ENCODE data around the gene CPAMD8.

Gene CPAMD8

DNA sequence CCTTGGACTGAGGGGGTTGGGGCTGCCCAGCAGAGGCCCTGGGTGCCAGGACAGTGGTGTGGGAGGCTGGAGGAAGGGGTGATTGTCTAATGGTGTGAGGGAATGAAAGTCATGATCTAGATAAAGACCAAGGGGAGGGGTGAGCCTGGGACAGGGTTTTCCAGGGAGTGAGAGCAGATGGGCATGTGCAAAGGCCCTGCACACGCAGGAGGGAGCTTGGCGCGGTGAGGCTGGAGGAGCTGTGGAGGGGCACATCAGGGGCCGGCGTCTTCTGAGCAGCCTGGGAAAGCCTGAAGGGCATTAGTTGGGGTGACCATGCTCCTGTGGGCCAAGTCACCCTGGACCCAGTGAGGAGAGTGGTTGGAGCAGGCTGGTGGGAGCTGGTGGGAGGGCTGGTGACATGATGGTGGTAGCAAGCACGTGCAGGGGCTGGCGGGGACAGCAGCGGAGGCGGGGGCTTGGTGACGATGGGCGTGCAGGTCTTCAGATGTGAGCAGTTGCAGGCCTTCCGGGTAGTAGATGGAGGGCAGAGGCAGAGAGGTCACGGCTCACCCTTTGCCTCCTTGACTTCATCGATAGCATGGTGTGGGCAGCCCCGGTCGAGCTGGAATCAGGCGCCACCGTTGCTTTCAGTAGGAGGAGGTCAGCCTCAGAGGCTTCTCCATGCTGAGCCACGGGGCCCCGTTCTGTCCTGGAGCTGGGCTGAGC is 158.0 kb downstream of the CPAMD8 start:
- no peak for DNase-seq

DNA sequence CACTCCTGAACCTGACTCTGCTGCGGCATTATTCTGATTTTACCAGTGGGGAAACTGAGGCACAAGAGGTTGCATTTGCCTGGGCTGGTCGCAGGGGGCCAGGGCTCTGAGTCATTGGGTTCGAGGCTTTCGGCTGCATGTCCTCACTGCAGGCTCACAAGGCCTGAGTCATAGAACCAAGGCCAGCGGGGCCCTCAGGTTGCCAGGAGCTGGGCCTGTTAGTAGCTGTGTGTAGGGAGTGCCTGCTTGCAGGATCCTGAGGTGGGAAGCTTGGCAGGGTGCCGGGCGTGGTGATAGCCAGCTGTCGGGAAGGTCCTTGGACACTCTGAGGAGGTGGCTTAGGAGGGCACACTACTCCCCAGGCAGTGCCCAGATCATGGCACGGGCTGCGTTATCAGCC is 159.4 kb downstream of the CPAMD8 start:
- no peak for DNase-seq

DNA sequence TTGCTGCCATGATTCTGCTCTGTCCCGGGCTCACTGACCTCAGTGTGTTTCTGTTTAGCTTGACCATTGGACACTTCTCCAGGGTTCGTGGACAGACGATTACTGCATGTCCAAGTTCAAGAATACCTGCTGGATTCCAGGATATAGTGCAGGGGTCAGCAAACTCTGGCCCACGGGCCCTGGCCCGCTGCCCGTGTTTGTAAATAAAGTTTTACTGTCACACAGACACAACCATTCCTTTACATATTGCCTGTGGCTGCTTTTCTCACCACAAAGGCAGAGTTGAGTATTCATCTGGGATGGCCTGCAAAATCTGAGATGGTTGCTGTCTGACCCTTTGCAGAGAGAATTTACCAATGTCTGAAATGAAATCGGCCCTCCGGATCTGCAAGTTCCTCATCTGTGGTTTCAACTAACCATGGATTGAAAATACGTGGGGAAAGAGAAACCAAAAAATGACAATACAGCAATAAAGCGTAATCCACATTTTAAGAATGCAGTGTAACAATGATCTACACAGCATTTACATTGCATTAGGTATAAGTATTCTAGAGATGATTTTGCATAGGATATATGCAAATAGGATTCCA is 163.7 kb downstream of the CPAMD8 start:
- DNase-seq, result no peak

DNA sequence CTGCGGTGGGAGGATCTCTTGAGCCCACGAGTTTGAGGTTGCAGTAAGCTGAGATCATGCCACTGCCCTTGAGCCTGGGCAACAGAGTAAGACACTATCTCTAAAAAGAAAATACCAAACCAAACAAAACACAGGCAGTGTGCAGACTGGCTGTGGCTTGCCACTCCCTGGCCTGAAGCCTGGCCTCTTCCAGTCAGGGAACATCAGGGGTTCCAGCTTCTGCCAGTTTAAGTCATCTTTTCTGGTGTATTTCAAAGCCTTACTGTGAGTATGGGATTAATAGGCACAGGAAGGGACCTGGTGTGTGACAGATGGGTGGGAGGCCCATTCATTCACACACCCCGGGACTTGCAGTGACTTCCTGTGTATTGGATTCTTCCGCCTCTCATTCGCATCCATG is 164.8 kb downstream of the CPAMD8 start:
- no peak for DNase-seq

DNA sequence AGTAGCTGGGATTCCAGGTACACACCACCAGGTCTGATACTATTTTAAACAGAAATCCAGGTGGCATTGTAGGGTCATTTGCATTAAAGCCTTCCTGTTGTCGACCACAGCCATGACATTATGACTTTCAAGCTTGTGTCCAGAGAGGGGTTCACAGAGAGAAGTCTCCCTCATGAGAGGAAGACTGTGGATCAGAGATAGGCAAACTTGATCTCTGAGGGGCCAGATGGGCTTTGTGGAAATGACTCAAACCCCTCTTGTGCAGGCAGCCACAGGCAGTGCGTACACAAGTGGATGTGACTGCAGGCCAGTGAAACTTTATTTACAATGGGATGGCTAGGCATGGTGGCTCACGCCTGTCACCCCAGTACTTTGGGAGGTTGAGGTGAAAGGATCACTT is 165.6 kb downstream of the CPAMD8 start:
- DNase-seq, result no peak

DNA sequence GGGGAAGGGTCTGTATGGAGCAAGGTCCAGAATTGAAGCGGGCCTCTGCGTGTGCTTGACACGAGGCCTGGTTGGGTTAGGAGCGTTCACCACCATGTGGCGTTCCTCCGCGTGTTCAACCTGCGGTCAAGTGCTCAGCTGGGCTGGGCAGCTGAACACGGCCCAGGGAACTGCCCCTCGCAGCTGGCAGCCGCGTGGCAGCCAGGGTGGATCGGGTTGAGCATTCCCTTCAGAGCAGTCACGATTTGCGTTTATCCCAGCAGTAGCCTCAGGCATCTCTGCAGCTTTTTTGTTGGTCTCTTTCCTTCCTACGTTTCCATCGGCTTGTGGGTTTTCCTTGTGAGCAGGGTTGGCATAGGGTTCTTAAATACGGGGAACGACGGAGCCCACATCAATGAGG is 166.5 kb downstream of the CPAMD8 start:
- no peak for DNase-seq

DNA sequence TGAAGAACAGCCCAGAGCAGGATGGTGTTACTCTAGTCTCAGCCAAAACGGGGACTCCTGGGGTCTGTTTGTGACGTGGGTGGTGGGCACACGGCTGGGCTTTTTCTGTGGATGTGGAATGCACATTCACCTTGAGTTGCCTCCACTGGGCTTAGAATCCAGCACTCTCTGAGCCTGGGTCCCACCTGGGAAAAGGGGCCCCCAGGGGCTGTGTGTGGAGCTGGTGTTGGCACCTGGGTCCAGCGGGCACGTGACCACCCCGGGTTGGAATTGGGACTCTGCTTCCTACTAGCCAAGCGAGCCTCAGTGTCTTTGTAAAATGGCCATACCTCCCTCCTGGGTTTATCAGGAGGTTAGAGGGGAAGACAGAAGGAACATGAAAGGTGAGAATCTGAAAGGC is 167.0 kb downstream of the CPAMD8 start:
- DNase-seq, result no peak

DNA sequence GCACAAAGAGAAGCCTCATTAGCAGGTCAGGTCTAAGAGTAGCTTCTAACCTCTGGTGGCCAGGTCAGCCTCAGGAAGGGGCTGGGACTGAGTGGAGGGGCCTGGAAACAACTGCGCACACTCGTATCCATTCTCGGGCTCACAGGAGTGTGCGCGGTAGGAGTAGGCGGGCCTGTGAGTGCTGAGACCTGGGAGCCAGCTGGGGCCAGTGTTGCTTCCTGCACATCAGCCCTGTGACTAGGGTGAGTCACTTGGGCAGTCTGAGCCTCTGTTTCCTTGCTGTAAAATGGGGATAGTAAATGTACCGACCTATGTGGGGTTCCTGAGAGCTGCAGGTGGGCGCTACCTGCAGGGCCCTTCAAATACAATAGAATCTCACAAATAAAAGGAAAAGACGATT is 170.5 kb downstream of the CPAMD8 start:
- no peak for DNase-seq

DNA sequence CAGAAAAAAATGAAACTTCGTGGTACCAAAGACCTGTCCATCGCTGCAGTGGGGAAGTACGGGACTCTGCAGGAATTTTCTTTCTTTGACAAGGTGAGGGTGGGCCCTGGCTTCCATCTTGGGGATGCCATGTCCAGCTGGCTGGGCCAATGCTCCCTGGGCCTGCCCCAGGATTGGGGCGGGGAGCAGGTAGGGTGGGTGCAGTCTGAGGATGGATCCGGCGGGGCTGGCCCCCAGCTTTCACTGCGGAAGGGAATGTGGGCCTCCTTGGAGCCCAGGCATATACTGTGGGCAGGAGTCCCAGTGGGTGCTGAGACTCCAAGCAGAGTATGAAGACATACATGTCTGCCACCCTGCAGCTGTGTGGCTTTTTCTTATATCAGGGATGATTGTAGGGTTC is 173.5 kb downstream of the CPAMD8 start:
- DNase-seq, result no peak

DNA sequence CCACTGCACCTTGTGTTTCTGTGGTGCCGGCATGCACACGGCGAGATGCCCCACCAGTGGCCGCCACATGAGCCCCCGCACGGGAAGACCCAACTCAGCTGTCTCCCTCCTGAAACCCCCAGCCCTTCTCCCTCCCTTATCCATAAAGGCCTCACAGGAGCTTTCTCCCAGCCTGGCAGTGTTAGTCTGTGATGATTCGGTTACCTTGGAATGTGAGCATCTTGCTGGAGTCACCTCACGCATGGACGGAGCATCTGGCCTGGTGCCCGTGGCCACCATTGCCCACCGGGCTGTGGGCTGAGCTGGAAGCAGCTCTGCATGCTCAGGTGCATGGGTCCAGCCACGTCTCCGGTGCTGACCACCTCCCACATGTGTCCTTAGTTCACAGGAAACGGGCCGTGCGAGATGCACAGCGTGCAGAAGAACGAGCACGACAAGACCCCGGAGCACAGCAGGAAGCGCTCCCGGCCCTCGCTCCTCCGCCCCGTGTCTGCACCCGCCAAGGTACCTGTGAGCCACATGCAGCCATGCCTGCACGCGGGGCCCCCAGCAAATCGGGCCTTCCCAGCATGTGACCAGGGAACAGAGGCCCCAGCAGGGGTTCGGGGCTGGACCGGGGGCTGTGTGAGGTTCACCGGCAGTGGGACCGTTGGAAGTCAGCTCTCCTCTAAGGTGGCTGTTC is 175.4 kb downstream of the CPAMD8 start:
- no peak for DNase-seq

DNA sequence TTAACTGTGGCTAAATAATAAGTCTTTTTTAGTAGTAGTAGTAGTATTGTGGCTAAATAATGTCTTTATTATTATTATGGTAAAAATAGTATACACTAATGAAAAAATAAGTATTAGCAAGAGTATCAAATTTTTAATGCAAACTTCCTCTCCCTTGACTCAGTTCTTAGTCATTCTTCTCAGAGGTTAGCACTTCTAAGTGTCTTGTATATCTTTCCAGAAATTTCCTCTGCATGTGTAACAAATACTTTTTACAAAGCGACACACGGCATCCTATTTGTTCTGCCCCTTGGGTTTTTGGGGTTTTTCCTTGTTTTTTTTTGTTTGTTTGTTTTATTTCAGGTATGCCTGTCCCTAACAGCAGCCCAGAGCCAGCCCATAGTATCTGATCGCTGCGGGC is 176.5 kb downstream of the CPAMD8 start:
- DNase-seq, result no peak

DNA sequence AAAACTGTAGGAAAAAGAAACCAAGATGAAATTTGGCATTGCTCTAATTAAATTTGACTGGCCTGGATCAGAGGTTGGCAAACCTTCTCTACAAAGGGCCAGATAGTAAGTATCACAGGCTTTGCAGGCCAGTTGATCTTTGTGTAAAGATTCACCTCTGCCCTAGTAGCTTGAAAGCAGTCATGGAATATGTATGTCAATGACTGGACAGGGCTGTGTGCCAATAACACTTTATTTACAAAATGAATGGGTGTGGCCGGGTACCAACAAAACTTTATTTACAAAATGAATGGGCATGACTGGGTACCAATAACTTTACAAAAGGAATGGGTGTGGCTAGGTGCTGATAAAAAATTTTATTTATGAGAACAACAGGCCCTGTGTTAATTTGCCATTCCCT is 177.4 kb downstream of the CPAMD8 start:
- DNase-seq, result no peak

DNA sequence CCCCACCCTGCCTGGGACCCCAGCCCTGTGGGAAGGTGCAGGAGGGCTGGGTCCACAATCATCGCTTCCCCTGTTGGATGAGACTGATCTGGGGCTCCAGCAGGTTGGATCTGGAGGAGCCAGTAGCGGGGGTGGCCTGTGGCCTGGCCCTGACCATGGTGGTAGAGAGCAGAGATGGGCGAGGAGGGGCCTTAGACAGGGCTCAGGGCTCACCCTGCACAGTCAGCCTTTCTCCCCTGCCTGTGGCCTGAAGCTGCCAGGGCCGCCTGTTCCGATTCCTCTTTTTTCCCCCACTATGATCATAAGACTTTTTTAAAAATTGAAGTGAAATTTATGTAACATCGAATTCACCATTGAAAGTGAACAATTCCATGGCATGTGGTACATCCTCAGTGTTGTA is 179.2 kb downstream of the CPAMD8 start:
- DNase-seq, result no peak

DNA sequence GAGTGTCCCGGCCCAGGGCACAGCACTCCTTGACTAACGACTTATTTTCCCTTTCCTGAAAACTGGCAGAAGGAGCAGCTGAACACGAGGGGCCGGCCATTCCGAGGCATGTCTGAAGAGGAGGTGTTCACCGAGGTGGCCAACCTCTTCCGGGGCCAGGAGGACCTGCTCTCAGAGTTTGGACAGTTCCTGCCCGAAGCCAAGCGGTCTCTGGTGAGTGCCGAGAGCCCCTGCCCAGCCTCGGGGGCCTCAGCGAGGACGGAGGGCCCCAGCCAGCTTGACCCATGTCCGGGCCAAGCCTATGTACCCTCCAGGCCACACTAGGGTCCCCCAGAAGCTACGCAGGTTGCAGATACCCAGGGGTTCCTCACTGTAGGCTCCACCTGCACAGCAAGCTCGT is 179.7 kb downstream of the CPAMD8 start:
- no peak for DNase-seq

All from NCI-H1930 (cell line).